ENCODE results near the gene FRAS1.
"Not testable (repeated sequence)": the region's sequence is repeated elsewhere in the genome, so short reads cannot be mapped to it uniquely, and the experiment has no call there.

Gene FRAS1

GRCh38 chr4:78235800-78236199 is 178.7 kb downstream of the FRAS1 start:
- DNase-seq (ENCODE audit: low read depth) = no peak
- no peak for TF ChIP-seq CTCF (IDR thresholded peaks at IDR 0.05; ENCODE audit: low read depth, low read length, missing control alignments)

DNA sequence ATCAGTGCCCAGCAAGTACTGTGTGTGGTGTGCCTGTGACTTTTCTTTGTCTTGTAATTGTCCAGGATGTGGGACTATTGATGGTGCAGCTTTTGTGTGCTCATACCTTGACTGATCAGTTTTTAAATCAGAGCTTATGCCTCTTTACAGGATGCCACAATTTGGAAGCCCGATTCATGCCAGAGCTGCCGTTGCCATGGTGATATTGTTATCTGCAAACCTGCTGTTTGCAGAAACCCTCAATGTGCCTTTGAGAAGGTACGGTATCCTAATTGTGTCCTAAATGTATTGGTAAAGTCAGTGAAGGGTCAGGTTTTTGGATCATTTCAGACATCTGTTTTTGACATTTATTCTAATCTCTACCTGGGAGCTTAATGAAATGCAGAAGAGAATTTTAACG is 180.2 kb downstream of the FRAS1 start:
- TF ChIP-seq CTCF (IDR thresholded peaks at IDR 0.05; ENCODE audit: low read depth, low read length, missing control alignments) = no peak
- DNase-seq (ENCODE audit: low read depth) = no peak
- no peak overlapping the region for H3K4me3 ChIP-seq (ENCODE audit: low read depth, low read length)

More at GRCh38 chr4:78235800-78236199, 178.7 kb downstream of the FRAS1 start:
- H3K4me3 ChIP-seq (ENCODE audit: low read depth, low read length) = no peak overlapping the region

- no peak for DNase-seq (ENCODE audit: low read depth)
- TF ChIP-seq CTCF (IDR thresholded peaks at IDR 0.05; ENCODE audit: low read depth, low read length, missing control alignments) = no peak
- no peak overlapping the region for H3K4me3 ChIP-seq (ENCODE audit: low read depth, low read length)
Observed at GRCh38 chr4:78242071-78242470, 184.9 kb downstream of the FRAS1 start.

GRCh38 chr4:78244705-78245485 is 187.8 kb downstream of the FRAS1 start:
- no peak for DNase-seq (ENCODE audit: low read depth)

DNA sequence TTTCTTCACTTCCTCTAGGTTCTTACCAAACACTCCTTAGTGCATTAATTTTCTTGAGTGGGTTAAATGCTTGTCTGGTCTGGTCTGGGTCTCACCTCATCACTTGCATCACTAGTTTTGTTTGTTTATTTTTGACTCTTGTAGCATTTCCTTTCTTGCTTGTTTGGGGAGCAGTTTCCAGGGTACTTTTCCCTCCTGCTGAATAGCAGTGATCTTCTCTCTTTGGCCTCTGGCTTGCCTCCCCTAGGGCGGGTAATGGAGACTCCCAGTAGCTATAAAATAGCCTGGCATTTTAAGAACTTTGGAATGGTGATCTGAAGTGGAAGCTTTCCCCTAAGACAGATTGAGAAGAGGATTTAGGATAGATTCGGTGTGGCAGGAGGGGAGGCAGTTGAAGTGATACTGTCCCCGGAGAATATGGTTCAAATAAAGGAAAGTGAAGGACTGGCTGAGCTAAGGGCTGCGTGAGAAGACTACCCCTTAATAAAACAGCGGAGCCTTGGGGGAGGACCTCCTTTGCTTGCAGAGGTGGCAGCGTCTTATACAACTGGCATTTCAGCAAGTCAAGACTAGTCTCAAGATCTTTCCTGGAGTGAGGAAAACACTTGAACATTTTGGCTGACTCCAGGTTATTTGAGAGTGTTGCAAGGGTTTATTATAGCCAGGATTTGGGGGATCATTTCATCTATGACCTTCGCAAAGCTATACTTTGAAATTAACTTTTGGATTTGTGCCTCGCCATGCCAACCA is 190.6 kb downstream of the FRAS1 start:
- no peak for DNase-seq (ENCODE audit: low read depth)
- no peak overlapping the region for H3K4me3 ChIP-seq (ENCODE audit: low read depth, low read length)
- no peak for TF ChIP-seq CTCF (IDR thresholded peaks at IDR 0.05; ENCODE audit: low read depth, low read length, missing control alignments)

More at GRCh38 chr4:78244705-78245485, 187.8 kb downstream of the FRAS1 start:
- no peak for TF ChIP-seq CTCF (IDR thresholded peaks at IDR 0.05; ENCODE audit: low read depth, low read length, missing control alignments)
- no peak overlapping the region for H3K4me3 ChIP-seq (ENCODE audit: low read depth, low read length)

- no peak overlapping the region for H3K4me3 ChIP-seq (ENCODE audit: low read depth, low read length)
- DNase-seq (ENCODE audit: low read depth) = no peak
- TF ChIP-seq CTCF (IDR thresholded peaks at IDR 0.05; ENCODE audit: low read depth, low read length, missing control alignments) = no peak
Observed at GRCh38 chr4:78250500-78250899, 193.4 kb downstream of the FRAS1 start.

- not testable (repeated sequence) for H3K4me3 ChIP-seq (ENCODE audit: low read depth, low read length); DNase-seq (ENCODE audit: low read depth)
Observed at GRCh38 chr4:78252773-78253172, 195.7 kb downstream of the FRAS1 start.
